ENCODE data around the gene TNFRSF25.

TNFRSF25 gene, protein sequence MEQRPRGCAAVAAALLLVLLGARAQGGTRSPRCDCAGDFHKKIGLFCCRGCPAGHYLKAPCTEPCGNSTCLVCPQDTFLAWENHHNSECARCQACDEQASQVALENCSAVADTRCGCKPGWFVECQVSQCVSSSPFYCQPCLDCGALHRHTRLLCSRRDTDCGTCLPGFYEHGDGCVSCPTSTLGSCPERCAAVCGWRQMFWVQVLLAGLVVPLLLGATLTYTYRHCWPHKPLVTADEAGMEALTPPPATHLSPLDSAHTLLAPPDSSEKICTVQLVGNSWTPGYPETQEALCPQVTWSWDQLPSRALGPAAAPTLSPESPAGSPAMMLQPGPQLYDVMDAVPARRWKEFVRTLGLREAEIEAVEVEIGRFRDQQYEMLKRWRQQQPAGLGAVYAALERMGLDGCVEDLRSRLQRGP

DNA sequence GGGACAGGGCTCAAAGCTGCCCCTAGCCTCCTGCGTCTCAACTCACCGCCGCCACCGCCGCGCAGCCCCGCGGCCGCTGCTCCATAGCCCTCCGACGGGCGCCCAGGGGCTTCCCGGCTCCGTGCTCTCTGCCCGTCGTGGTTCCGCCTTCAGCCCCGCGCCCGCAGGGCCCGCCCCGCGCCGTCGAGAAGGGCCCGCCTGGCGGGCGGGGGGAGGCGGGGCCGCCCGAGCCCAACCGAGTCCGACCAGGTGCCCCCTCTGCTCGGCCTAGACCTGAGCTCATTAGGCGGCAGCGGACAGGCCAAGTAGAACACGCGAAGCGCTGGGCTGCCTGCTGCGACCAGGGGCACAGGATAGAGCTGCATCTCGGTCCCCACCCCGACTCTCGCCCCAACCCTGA, at the start of gene TNFRSF25:
Gene TNFRSF25, minus strand, starts transcription at position 151 of the 400 bp plus-strand sequence. Its CDS starts 66 bp downstream, at position 85.
- DNase-seq = no peak

DNA sequence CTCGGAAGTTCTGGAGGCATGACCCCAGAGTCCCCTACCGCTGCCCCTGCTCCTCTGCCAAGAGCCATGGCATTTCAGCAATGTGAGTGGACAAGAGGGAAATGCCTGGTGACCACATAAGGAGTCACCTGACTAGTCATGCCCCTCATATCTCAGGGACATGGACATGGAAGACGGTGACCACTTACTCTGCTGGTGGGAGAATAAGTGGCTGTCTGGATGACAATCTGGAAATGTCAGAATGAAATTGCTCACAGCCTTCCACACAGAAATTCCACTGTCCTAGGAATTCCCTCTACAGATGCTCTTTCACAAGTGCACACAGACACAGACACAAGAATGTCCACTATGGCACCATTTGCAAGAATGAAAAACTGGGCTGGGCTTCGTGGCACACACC, 49.8 kb upstream of the TNFRSF25 start:
- DNase-seq = peak; percentile 16 to 21

DNA sequence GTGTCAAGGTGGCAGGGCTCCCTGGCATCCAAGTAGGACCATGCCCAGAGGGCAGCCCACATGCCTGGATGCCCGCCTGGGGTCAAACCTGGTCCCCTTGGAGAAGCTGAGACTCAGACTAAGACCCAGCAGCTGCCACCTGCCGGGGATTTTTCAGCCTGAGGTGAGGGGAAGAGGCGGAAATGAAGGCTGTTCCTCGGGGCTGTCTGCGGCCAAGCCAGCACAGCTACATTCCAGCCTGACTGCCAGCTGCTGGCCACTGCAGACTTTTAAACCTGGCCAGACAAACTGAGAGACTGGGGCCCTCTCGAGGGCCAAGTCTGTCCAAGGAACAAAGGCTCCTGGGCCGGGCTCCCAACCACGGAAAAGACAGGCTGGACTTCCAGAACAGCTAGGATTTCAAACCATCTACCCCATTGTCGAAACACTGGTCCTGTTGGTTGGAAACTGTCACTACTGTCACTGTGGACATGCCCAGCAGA, 47.4 kb upstream of the TNFRSF25 start:
- DNase-seq = no peak

DNA sequence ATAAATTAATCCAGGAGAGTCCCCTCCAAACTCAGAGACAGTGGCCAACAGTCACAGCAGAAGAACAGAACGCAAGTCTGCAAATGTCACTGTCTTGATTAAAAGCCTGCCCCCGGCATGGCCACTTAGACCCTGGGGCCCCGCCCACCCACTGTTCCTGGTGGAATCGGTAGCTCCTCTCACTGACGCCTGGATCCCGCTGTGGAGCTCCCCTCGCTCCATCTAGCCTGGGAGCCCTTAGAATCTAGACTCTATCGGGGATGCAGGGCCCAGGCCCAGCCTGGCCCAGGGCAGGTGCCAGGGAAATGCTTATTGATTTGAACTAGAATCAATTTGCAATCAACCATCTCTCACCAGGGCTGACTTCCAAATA, 46.9 kb upstream of the TNFRSF25 start:
- no peak for DNase-seq

DNA sequence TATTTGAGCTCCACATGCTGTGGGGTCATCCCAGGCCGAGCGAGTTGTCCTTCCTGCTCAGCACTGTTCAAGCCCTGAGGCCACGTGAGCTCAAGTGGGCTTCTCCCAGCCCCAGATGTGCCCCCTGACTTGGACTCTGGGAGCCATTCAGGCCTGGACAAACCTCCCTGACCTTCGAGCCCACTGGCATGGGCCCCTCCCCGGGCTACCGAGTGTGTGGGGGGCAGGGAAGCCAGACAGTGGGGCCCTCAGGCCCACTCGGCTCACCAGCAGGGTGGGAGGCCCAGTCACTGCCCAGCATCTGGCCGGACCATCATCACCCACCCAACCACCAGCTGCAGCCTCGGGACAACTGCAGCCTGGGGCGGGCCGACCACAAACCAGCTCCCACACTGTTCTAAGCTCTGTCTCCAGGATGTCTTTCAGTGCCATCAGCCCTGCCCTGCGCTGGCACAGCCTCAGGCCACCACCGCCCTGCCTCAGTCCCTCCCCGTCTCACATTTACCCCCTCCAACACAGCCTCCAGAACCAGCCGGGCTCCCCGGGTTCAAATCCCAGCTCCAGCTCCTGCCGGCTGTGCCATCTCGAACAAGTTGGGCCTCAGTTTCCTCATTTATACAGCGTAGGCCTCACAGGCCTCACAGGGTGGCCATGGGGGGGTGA, 46.4 kb upstream of the TNFRSF25 start:
- DNase-seq = no peak

DNA sequence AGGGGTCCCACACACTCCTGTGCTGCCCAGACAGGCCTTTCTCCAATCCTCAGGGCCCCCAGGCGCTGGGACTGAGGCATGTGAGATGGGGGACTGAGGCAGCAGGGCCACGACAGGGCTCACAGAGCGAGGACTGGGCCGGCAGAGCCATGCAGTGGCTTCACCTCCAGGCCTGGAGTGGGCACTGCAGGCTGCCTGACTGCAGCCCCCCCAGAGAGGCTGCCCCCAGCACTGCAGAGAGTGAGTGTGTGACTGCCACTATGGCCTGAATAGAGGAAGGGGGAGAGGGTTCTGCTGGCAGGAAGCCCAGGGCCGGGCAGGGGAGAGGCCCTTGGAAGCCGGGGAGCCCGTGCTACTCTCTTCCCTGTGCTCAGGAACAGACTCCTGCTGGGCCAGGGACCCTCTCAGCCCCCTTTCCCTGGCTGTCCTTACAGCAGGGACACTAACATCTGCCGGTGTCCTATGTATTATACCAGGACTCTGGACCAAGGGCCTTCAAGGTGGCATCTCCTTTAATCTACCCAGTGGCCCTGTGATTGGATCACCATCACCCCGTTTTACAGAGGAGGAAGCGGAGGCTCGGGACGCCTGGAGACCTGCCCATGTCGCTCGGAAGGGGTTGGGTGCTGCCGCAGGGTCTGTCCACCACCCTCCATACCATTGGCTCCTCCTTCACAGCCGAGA, 45.7 kb upstream of the TNFRSF25 start:
- DNase-seq = no peak

DNA sequence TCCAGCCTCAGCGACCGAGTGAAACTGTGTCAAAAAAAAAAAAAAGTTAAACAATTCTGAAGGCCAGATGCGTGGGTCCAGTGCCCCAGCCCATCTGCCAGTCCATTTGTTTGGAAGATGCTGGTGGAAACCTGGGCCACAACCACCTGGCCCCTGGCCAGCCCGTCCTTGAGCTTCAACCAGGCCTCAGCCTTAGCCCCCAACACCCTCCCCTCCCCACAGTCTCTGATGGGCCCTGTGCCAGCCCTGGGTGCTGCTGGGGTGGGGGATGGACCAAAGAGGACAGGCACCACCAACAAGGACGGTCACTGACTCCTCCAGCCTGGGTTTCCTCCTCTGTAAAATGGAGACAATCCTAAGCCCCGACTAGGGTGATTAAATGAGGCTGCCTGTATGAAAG, 45.1 kb upstream of the TNFRSF25 start:
- DNase-seq = no peak

DNA sequence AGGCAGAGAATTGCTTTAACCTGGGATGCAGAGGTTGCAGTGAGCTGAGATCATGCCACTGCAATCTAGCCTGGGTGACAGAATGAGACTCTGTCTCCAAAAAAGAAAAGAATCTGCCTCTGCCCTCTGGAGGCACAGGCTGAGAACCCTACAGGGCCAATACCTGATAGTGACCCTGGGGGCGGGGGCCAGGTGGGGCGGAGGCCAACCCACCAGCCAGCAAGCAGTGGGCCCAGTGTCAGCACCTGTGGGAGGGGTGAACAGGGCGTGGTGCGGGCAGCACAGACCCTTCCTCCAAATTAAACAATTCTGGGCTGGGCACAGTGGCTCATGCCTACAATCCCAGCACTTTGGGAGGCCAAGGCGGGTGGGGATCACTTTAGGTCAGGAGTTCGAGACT, 44.5 kb upstream of the TNFRSF25 start:
- no peak for DNase-seq

DNA sequence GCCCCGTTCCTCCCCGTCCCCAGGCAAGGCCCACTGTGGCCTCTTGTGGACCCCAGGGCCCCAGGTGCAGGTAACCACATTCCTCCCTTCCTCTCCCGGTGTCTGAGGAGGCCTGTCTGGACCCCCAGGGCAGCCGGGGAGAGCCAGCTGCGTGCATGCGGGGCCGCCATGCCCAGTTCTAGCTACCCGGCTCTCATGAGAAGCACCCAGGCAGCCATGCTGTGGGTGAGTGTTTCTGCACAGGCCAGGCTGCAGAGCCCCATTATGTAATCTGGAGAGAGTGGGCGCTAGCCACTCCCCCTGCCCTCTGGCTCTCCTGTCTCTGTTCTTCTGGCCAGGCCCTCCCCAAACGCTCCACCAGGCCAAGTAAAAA, 43.9 kb upstream of the TNFRSF25 start:
- DNase-seq = no peak

DNA sequence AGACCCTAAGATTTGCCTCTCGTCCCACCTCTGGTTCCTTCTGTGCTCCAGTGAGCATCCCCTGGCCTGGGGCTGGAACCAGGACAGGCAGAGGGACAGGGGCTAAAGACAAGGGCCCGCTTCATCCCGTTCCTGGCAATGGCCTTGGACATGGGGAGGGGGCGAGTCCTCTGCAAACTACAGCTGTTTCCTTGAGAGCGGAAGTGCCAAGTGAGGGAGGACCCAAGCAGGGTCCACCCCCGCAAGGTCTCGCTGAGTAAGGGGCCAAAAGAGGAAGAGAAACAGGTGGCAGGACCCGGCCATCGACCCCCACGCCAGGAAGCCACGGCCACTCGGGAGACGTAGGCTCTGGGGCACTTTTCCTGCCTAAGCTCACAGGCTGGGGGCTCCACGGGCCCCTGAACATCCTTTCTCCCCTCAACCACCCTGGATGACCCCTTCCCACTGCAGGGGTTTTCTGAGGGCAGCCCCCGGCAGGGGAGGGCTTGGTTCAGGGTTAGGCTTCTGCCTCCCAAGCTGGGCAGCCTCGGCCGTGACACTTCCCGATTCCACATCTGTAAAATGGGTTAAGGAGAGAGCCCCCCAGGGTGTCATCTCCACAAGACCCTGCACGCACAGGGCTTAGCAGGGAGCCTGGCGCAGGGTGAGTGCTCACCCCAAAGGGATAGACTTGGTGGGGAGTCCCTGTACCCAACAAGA, 43.4 kb upstream of the TNFRSF25 start:
- DNase-seq = no peak

DNA sequence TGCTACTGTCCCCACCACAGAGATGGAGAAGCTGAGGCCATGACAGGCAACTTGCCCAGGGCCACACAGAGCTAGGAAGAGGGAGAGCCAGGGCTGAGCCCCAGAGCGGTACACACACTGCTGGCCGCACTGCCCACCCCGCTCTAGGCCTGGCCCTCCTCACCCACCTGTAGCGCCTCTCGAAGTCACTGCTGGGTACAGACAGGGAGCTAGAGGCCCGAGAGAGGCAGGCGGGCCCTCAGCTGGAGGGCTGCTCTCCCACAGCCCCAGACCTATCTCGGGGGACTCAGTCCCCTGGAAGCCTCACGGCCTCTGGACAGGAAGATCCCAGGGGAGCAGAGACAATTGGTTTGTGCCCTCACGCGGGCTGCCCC, 42.8 kb upstream of the TNFRSF25 start:
- no peak for DNase-seq

DNA sequence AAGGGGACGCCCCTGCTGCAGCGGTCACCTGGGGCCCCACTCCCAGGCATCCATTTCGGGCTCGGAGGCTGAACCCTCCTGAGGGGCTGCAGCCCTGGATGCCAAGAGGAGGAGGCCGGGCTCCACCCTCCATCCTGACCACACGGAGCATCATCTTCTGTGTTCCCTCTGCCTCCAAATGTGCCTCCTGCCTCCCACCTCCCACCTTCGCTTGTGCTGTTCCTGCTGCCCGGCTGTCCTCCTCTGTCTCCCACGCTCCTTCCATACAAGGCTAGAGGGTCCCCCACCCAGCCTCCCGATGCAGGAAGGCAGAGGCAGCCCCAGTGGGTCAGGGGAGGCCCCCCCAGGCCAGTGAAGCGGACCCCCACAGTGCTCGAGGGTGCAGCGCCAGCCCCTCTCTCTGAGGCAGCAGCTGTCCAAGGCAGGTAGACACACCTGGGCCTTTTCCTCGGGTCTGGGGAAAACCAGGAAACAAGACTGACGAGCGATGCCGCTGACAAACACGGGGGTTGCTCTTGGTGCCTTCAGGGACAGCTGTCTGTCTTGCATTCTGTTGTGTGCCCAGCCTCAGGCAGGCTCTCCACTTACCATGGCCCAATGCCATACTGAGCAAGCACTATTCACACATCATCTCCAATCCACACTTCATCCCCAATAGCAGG, 42.3 kb upstream of the TNFRSF25 start:
- no peak for DNase-seq

DNA sequence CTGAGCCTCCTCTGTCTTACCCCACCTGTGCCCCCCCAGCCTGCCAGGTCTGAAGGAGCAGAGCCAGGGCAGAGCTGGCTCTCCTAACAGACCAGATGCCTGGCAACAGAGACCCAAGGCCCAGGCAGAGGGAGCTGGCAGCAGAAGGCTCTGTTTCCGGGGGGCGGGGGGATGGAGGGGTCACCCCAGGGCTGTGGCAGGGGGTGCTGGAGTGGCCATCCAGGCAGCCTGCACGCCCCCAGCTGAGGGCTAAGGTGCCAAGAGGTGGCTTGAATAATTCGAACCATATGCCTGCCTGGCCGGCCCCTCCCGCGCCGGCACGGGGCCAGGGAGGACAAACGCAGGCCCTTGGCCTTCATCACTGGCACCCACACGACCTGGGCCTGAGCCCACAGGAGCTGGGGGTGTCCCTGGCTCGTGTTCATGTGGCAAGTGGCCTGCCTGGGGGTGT, 41.5 kb upstream of the TNFRSF25 start:
- no peak for DNase-seq

DNA sequence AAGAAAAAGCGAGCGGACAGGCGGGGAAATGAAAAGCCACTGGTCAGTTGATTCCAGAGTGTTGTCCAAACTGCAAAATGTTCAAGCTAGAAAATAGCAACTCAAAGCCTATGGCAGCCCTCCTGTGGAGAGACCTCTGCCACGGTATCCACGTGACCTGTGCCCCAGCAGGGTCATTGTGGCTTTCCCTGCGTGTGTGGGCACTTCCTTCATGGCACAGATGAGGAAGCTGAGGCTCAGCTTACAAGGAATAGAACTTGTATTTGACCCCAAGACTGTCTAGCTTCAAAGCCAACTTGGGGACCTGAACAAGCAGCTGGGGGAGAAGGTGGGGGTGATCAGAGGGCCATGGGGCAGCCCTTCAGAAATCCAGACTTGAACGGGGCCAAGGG, 41.1 kb upstream of the TNFRSF25 start:
- no peak for DNase-seq

DNA sequence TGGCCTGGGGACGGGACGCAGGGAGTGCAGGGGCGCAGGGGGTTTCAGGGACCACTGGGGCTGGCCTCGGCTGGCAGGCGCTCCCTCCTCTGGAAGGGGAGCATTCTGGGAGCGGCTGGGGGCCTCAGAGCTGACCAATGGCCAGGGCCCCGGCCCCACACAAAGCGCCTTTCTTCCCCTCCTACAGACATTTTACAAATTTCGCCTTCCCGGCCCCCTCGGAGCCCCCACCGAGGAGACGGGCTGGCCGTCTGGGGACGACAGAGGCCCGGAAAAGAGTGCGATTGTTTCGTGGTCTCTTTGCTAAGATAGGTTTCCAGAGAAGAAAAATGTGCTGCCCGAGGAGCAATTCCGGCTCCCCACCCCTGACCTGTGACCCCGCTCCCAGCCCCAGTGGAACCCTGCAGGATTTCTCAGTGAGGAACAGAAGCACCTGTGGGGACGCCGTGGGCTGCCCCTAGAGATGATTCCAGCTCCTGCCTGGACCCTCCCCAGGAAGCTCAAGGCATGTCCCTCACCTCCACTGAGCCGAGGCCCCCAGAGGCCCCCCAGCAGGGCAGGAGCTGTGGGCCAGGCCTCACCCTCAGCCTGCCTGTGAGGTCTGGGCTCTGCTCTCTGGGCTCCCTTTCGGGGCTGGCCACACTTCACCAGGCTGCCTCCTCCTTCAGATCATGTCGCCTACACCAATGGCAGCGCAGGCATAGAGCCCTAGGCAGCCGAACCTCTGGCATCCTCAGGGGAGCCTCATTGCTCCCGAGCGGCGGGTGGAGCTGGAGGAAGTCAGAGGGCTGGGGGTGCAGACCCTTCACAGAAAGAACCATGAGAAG, 40.5 kb upstream of the TNFRSF25 start:
- DNase-seq = no peak

DNA sequence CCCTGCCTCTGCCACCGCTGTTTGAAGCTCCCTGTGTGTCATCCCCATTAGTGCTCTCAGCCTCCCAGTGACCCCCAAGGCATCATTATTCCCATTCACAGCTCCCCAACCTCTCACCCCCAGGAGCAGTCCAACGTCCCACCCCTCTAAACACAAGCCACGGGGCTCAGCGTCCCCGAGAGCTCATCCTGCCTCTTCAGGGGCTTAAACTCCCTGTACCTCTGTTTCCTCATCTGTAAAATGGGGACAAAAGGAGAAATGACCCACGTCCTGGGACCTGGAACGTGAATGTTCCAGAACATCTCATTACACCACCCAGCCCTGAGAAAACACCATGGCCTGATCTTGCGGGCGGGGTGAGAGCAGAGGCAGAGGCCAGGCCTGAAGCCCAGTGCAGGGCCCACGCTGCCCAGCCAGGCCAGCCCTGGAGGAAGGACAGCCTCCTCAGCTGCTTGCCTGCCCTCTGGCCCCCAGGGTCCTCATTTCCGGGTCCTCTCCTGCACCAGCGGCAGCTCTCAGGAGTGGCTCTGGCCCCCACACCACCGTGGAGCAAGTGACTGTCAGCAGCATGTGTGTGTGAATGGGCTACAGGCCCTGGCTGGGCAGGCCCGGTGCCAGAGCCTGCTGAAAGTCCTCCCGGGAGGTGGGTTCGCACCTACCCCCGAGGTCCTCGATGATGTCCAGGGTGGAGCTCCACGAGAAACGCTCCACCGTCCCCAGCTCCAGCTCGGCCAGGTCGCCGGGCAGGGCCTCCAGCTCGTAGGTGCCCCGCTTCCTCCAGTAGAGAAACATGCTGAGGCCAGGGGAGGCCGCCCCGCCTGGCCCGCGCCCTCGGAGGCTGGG, 39.6 kb upstream of the TNFRSF25 start:
- DNase-seq = no peak

DNA sequence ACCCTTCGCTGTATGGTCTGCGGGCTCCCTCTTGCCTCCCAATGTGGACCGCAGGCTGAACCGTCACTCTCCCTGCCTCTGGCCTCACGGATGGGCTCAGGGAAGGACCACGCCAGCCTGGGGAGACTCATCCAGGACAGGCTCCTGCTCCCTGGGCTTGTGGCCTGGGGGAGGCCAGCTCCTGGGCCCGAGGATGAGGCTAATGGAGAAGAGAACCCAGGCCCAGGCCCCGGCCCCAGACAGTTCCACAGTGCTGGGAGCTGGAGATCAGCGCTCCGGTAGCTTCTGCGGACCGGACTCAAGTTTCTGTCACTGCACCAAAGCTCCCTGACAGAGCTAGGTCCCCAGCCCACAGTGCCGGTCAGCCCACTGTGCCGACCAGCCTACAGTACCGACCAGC, 38.9 kb upstream of the TNFRSF25 start:
- DNase-seq = no peak

DNA sequence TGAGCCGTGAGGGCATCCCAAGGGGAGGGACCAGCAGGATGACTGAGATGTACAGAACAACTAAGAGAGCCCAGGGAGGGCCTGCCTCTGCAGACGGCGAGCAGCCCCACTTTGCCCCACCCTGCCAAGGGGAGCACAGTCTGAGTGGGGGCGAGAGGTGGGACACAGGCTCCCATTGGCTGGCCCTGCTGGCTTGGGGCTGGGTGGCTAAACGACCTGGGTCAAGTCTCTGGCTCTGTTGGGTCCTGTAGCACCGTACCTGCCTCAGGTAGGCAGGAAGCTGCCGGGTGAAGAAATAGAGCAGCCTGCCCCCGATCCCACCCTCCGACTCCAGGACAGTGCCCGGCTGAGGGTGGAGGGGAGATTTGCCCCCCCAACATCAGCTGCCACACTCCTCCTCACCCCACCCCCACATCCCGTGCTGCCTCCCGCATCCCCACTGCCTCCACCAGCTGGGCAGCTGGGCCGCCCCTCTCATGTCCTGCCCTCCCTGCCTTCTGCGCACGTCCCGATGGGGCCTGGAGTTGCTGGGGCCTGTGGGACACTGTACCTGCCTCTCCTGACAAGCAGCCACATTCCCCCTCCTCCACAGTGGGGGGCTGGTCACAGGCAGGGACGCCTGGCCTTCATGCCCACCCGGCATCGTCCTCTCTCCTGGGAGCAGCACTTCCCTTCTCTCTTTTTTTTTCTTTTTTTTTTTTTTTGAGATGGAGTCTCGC, 38.1 kb upstream of the TNFRSF25 start:
- DNase-seq = no peak

DNA sequence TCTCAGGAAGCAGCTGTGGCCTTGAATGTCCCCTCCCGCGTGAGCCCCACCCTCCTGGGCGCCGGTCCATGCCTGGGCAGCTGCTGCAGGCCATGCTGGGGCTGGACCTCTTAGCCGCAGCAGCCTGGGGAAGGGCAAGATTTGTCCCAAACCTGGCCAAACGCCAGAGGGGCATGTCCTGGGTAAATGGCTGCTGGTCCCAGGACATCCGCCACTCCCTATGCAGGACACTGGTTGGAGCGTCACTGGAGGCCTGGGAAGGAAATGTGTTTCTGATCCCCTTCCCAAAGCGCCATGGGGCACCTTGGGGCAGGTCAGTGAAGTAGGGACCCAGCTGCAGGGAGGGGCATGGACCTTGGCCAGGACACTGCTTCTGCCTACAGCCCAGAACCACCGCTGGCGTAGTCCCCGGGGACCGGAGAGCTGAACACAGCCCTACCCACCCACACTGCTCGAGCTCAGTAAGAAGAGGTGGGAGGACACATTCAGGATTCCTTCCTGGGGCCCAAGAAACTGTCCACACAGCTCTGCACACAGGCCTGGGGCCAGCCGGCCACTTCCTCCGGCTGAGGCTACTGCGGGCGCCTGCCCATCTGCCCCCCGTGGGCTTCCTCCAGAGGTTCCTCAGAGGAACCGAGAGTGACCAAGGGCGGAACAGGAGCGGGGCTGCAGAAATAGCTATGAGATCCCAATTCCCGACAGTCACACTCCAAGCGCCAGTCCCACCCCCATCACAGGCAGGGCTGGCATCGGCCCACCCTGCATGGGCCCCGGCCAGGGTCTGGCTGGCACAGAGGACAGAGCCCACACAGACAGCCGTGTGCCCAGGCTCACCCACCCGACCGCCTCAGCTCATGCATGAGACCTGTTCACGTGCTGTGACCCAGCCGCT, 36.3 kb upstream of the TNFRSF25 start:
- DNase-seq = no peak
